Tibial nerve (tissue), 4 donors: ENCODE measurements around the gene FTSJ3.

Experiments
- EP300 ChIP-seq, 2 donors: sonication (generic); formaldehyde crosslinking; IDR thresholded peaks; one replicate each; pipeline ENCODE4 v1.6.1; 2017; ENCODE audit warnings: antibody characterized with exemption in 2 of 2, mild to moderate bottlenecking in 1 of 2
- TF ChIP-seq, protein P1 (sequence below), 5 experiments: fragments of 200-600 bp in 3 of 5; fragments of 450-650 bp in 2 of 5; sonication (generic) in 3 of 5; IDR thresholded peaks; one replicate each; pipeline ENCODE4 v1.5.1; 2016 to 2019; ENCODE audit warnings: antibody characterized with exemption in 5 of 5, mild to moderate bottlenecking in 3 of 5, moderate library complexity in 2 of 5

DNA sequence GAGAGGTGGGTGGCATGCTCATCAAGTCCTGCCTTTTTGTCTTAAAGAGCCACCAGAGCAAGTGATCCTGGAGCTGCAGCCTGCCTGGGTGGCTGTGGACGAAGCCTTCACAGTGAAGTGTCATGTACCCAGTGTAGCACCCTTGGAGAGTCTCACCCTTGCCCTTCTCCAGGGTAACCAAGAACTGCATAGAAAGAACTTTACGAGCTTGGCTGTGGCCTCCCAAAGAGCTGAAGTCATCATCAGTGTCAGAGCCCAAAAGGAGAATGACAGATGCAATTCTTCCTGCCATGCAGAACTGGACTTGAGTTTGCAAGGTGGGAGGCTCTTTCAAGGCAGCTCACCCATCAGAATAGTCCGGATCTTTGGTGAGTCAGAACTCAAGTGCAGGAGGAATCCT, 31.8 kb upstream of the FTSJ3 start:
- TF ChIP-seq, protein P1, sequence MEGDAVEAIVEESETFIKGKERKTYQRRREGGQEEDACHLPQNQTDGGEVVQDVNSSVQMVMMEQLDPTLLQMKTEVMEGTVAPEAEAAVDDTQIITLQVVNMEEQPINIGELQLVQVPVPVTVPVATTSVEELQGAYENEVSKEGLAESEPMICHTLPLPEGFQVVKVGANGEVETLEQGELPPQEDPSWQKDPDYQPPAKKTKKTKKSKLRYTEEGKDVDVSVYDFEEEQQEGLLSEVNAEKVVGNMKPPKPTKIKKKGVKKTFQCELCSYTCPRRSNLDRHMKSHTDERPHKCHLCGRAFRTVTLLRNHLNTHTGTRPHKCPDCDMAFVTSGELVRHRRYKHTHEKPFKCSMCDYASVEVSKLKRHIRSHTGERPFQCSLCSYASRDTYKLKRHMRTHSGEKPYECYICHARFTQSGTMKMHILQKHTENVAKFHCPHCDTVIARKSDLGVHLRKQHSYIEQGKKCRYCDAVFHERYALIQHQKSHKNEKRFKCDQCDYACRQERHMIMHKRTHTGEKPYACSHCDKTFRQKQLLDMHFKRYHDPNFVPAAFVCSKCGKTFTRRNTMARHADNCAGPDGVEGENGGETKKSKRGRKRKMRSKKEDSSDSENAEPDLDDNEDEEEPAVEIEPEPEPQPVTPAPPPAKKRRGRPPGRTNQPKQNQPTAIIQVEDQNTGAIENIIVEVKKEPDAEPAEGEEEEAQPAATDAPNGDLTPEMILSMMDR (IDR thresholded peaks at IDR 0.05): no peak
- no peak for TF ChIP-seq EP300 (IDR thresholded peaks at IDR 0.05)
